B cell (primary cell): ENCODE data around the gene IPO8. TPM values are rescaled to one million over a fixed set of nuclear protein-coding genes. Genes with fewer than 3 reads are reported as not detected.

Experiments used
- ATAC-seq: fragments of 200-7000 bp; cut with Tn5 transposase; one replicate; pipeline ENCODE4 v1.10.0; 2021; ENCODE audit warnings: low read depth, mild to moderate bottlenecking, moderate number of reproducible peaks, moderate library complexity
- CTCF ChIA-PET: fragments of 350-600 bp; sonication (Branson Sonifier 250); formaldehyde crosslinking; loops from one replicate; lab custom pipeline; 2021; ENCODE audit warnings: antibody characterized with exemption, inconsistent platforms; lab: Charles Lee
- POLR2A ChIA-PET: fragments of 350-600 bp; sonication (Branson Sonifier 250); formaldehyde crosslinking; loops from one replicate; lab custom pipeline; 2021; ENCODE audit warnings: antibody characterized with exemption; lab: Charles Lee
- DNase-seq: peaks from one replicate; pipeline ENCODE4 v3.0.0; 2013
- H2AFZ ChIP-seq: 2 replicates; pipeline ENCODE4 v1.6.1; 2012; ENCODE audit warnings: mild to moderate bottlenecking, low read depth, low read length; ENCODE audit not compliant: insufficient read depth, poor library complexity, severe bottlenecking
- H3K27ac ChIP-seq, 2 donors: 1 replicate in 1 of 2; 2 replicates in 1 of 2; pipeline ENCODE4 v1.5.1; 2012 to 2013; ENCODE audit warnings: low read length in 2 of 2, mild to moderate bottlenecking in 2 of 2, moderate library complexity in 1 of 2
- H3K27me3 ChIP-seq, 4 experiments: fragments of 200-600 bp in 1 of 4; sonication (generic) in 1 of 4; replicated peaks in 1 of 4; 1 replicate in 2 of 4; 2 replicates in 2 of 4; pipeline versions ENCODE4 v1.6.1 to v1.7.0; 2013 to 2016; ENCODE audit warnings: low read length in 3 of 4, mild to moderate bottlenecking in 2 of 4, mixed read lengths in 1 of 4, moderate library complexity in 1 of 4; ENCODE audit not compliant: insufficient read depth in 4 of 4, control insufficient read depth in 3 of 4; ENCODE audit errors: control extremely low read depth in 1 of 4
- H3K36me3 ChIP-seq, 2 experiments: replicated peaks in 1 of 2; 1 replicate in 1 of 2; 2 replicates in 1 of 2; pipeline versions ENCODE4 v1.6.1 to v1.7.1; 2013; ENCODE audit warnings: low read length in 1 of 2; ENCODE audit not compliant: insufficient read depth in 2 of 2, control insufficient read depth in 1 of 2; ENCODE audit errors: control extremely low read depth in 1 of 2, extremely low read depth in 1 of 2
- H3K4me1 ChIP-seq, 2 donors: fragments of 200-600 bp in 1 of 2; sonication (generic) in 1 of 2; 1 replicate in 1 of 2; 2 replicates in 1 of 2; pipeline versions ENCODE4 v1.5.1 to v1.6.1; 2013 to 2017; ENCODE audit warnings: low read length in 2 of 2; ENCODE audit not compliant: control insufficient read depth in 2 of 2, insufficient read depth in 2 of 2
- H3K4me2 ChIP-seq: replicated peaks from 2 replicates; pipeline ENCODE3; 2012; ENCODE audit warnings: mild to moderate bottlenecking, low read depth, low read length; ENCODE audit not compliant: poor library complexity, severe bottlenecking
- H3K4me3 ChIP-seq, 5 experiments: fragments of 200-600 bp in 1 of 5; sonication (generic) in 1 of 5; 1 replicate in 3 of 5; 2 replicates in 2 of 5; pipeline versions ENCODE4 v1.5.1 to v1.7.0; 2011 to 2016; ENCODE audit warnings: low read length in 4 of 5, mild to moderate bottlenecking in 4 of 5, low read depth in 2 of 5, control low read depth in 1 of 5, moderate library complexity in 1 of 5; ENCODE audit not compliant: insufficient read depth in 1 of 5; ENCODE audit errors: control extremely low read depth in 1 of 5, extremely low read depth in 1 of 5
- H3K79me2 ChIP-seq: fragments of 200-600 bp; sonication (generic); one replicate; pipeline ENCODE4 v1.6.0; 2016; ENCODE audit warnings: low read length; ENCODE audit not compliant: control insufficient read depth, insufficient read depth
- H3K9ac ChIP-seq: fragments of 200-600 bp; sonication (generic); 2 replicates; pipeline ENCODE4 v1.6.1; 2017; ENCODE audit warnings: mild to moderate bottlenecking, low read length, moderate library complexity
- H3K9me3 ChIP-seq, 3 donors: one replicate each; pipeline versions ENCODE4 v1.6.1 to v1.7.1; 2013; ENCODE audit warnings: low read length in 2 of 3; ENCODE audit not compliant: control insufficient read depth in 2 of 3, insufficient read depth in 1 of 3; ENCODE audit errors: control extremely low read depth in 1 of 3
- H4K20me1 ChIP-seq: 2 replicates; pipeline ENCODE4 v1.6.0; 2012; ENCODE audit warnings: mild to moderate bottlenecking, low read length; ENCODE audit not compliant: insufficient read depth, control insufficient read depth, poor library complexity, severe bottlenecking
- H3K27ac Mint-ChIP-seq: one replicate; pipeline ENCODE4 v1.8.0; 2021; ENCODE audit warnings: mixed read lengths
- H3K27me3 Mint-ChIP-seq: one replicate; pipeline ENCODE4 v1.8.0; 2021; ENCODE audit warnings: mixed read lengths
- H3K4me1 Mint-ChIP-seq: one replicate; pipeline ENCODE4 v1.8.0; 2021; ENCODE audit warnings: mixed read lengths
- H3K4me3 Mint-ChIP-seq: one replicate; pipeline ENCODE4 v1.8.0; 2021; ENCODE audit warnings: mixed read lengths
- H3K9me3 Mint-ChIP-seq: one replicate; pipeline ENCODE4 v1.8.0; 2022; ENCODE audit warnings: mixed read lengths; ENCODE audit not compliant: insufficient read depth
- EZH2 ChIP-seq: IDR thresholded peaks from 2 replicates; pipeline ENCODE4 v1.6.1; 2012; ENCODE audit warnings: borderline replicate concordance, low read depth, mild to moderate bottlenecking, moderate library complexity, low read length; ENCODE audit not compliant: insufficient read depth, poor library complexity, severe bottlenecking
- WGBS: methylation state at CpG from one replicate; pipeline ENCODE4 v1.1.5; 2013; ENCODE audit warnings: missing lambda C conversion rate; ENCODE audit not compliant: insufficient coverage; 5-methylcytosine and 5-hydroxymethylcytosine counted together
- intact Hi-C: fragments of 100-400 bp; cut with micrococcal nuclease; formaldehyde crosslinking; loops from one replicate; pipeline ENCODE4 v1.10.0; 2022
- polyA plus RNA-seq: library from polyadenylated mRNA; depleted of rRNA; stranded (reverse); fragments of >200 nt; gene quantifications from 2 replicates; pipeline ENCODE4 v1.2.3, GENCODE V29; 2012
- total RNA-seq, 2 donors: library from RNA; stranded (reverse); fragments of 120-200 nt in 1 of 2; gene quantifications; 1 replicate in 1 of 2; 2 replicates in 1 of 2; pipeline versions ENCODE4 v1.2.3 to v1.2.4, GENCODE V29; 2013 to 2022
- TF ChIP-seq, protein P1 (sequence below): fragments of 200-600 bp; IDR thresholded peaks from one replicate; pipeline ENCODE4 v1.8.0; 2022; ENCODE audit warnings: antibody characterized with exemption, mild to moderate bottlenecking

IPO8 gene
- total and polyA plus RNA-seq, 2 donors (not counting 1 experiment from before 2014, with no cell fraction given), result 7.5 to 58.1 TPM

DNA sequence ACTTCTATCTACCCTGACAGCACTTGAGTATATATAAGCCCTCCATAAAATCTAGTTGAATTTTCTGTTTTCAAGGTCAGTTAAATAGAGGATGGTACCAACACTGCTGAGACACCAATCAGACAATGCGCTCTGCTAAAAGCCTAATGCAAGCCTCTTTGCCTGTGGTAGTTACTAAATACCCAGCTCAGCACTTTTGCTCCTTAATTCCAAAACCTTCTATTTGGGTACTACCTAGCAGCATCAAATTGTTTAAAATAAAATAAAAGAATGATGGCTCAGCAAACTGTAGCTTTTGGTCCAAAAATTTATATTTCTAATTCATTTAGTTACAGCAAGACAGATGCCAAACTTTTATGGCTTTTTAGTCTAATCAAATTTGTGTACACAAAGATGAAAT, 107.9 kb downstream of the IPO8 start:
- Histone ChIP-seq H3K4me3 (no peak overlapping the region), H2AFZ (no peak overlapping the region), H4K20me1 (no peaks in the 10 kb centered on the region), H3K27ac (no peak overlapping the region), H3K27me3 (no peaks in the 10 kb centered on the region), H3K4me2 (no peak overlapping the region), H3K9me3 (peaks cover 0 to 3% (median 0%) of the 10 kb centered on the region in 3 donors), H3K9ac (no peak overlapping the region), H3K4me1 (no peaks in the 10 kb centered on the region), H3K79me2 (no peaks in the 10 kb centered on the region), H3K36me3 (no peaks in the 10 kb centered on the region)
- no peaks in the 10 kb centered on the region for H3K4me1 Mint-ChIP-seq
- H3K9me3 Mint-ChIP-seq, result no peaks in the 10 kb centered on the region
- no peak overlapping the region for H3K27ac Mint-ChIP-seq
- DNase-seq, result no peak
- TF ChIP-seq EZH2, result no peak
- TF ChIP-seq, protein P1, sequence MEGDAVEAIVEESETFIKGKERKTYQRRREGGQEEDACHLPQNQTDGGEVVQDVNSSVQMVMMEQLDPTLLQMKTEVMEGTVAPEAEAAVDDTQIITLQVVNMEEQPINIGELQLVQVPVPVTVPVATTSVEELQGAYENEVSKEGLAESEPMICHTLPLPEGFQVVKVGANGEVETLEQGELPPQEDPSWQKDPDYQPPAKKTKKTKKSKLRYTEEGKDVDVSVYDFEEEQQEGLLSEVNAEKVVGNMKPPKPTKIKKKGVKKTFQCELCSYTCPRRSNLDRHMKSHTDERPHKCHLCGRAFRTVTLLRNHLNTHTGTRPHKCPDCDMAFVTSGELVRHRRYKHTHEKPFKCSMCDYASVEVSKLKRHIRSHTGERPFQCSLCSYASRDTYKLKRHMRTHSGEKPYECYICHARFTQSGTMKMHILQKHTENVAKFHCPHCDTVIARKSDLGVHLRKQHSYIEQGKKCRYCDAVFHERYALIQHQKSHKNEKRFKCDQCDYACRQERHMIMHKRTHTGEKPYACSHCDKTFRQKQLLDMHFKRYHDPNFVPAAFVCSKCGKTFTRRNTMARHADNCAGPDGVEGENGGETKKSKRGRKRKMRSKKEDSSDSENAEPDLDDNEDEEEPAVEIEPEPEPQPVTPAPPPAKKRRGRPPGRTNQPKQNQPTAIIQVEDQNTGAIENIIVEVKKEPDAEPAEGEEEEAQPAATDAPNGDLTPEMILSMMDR, result no peak
- H3K27me3 Mint-ChIP-seq, result no peaks in the 10 kb centered on the region
- ChIA-PET POLR2A (no interaction called here), CTCF (no interaction called here)
- no peak overlapping the region for H3K4me3 Mint-ChIP-seq
- WGBS, result no CpG with 5 or more reads among the region's 1 CpG
- no peak for ATAC-seq
- intact Hi-C loops, result no loop called here

DNA sequence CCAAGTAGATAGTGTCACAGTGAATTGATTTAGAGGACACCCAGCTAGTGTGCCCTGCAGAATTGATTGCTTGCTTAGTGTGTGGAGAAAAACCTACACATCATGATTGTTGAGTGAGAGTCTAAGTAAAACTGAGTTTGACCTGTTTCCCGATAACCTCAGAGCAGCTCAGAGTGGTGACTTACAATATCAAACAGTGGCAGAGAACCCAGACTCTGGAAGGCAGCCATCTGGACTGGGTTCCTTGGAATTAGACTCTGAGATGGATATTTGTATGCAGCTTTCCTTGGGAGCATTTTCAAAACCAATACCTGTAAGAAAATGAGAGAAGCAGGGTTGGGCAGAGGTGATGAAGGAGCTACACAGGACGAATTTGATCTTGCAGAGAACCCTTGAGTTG, 109.8 kb downstream of the IPO8 start:
- intact Hi-C loops, result no loop called here
- no peak for ATAC-seq
- no peak overlapping the region for H3K4me3 Mint-ChIP-seq

More for the DNA sequence above, 109.8 kb downstream of the IPO8 start:
- no peaks in the 10 kb centered on the region for H3K79me2 ChIP-seq
- H3K27ac ChIP-seq, result no peak overlapping the region
- no peak overlapping the region for H2AFZ ChIP-seq
- DNase-seq, result no peak
- CTCF ChIA-PET, result no interaction called here
- no peak overlapping the region for H3K4me3 ChIP-seq
- H3K27me3 ChIP-seq, result no peaks in the 10 kb centered on the region
- POLR2A ChIA-PET, result no interaction called here
- no peaks in the 10 kb centered on the region for H3K27me3 Mint-ChIP-seq
- H3K4me1 Mint-ChIP-seq, result no peaks in the 10 kb centered on the region
- 69% methylated on average over 2 of the region's 2 CpGs for WGBS
- H3K27ac Mint-ChIP-seq, result no peak overlapping the region
- no peaks in the 10 kb centered on the region for H3K4me1 ChIP-seq
- no peaks in the 10 kb centered on the region for H3K36me3 ChIP-seq
- TF ChIP-seq, protein P1, result no peak
- TF ChIP-seq EZH2, result no peak
- no peak overlapping the region for H3K9ac ChIP-seq
- H4K20me1 ChIP-seq, result no peaks in the 10 kb centered on the region
- H3K9me3 ChIP-seq, result peaks cover 0 to 3% (median 0%) of the 10 kb centered on the region in 3 donors
- H3K4me2 ChIP-seq, result no peak overlapping the region
- H3K9me3 Mint-ChIP-seq, result no peaks in the 10 kb centered on the region
